ENCODE data around the gene STON2.
A peak's percentile ranks its signal among the peaks of the same experiment; 100 is the strongest.

STON2 gene

GRCh38 chr14:81400202-81400678 lies at the start of gene STON2:
Gene STON2, minus strand, starts transcription at chr14:81400324. Its CDS starts 1,942 bp downstream, at chr14:81398382.
- TF ChIP-seq, protein P1, sequence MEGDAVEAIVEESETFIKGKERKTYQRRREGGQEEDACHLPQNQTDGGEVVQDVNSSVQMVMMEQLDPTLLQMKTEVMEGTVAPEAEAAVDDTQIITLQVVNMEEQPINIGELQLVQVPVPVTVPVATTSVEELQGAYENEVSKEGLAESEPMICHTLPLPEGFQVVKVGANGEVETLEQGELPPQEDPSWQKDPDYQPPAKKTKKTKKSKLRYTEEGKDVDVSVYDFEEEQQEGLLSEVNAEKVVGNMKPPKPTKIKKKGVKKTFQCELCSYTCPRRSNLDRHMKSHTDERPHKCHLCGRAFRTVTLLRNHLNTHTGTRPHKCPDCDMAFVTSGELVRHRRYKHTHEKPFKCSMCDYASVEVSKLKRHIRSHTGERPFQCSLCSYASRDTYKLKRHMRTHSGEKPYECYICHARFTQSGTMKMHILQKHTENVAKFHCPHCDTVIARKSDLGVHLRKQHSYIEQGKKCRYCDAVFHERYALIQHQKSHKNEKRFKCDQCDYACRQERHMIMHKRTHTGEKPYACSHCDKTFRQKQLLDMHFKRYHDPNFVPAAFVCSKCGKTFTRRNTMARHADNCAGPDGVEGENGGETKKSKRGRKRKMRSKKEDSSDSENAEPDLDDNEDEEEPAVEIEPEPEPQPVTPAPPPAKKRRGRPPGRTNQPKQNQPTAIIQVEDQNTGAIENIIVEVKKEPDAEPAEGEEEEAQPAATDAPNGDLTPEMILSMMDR (IDR thresholded peaks at IDR 0.05; ENCODE audit: low read depth, low read length, missing control alignments): no peak
- in situ Hi-C loops (cut with HindIII; ENCODE audit: low pct_ligation_motif_present, low sequenced_read_pairs): no loop called here
- DNase-seq: peak; percentile 9
- Histone ChIP-seq H3K4me3 (ENCODE audit: low read depth, low read length) (no peak within 1 kb of the TSS), H3K36me3 (replicated peaks) (no peaks in the 10 kb centered on the region), H3K27me3 (replicated peaks) (no peaks in the 10 kb centered on the region), H3K27ac (peak within 1 kb of the TSS; percentile 44)

GRCh38 chr14:81449576-81449975 lies 49.5 kb upstream of the STON2 start:
- no peaks in the 10 kb centered on the region for H3K36me3 ChIP-seq (replicated peaks)
- H3K4me3 ChIP-seq (ENCODE audit: low read depth, low read length): no peak overlapping the region
- peaks cover 2% of the 10 kb centered on the region for H3K27me3 ChIP-seq (replicated peaks)
- TF ChIP-seq, protein P1 (IDR thresholded peaks at IDR 0.05; ENCODE audit: low read depth, low read length, missing control alignments): no peak
- in situ Hi-C loops (cut with HindIII; ENCODE audit: low pct_ligation_motif_present, low sequenced_read_pairs): no loop called here
- H3K27ac ChIP-seq: no peak overlapping the region
- no peak for DNase-seq

DNA sequence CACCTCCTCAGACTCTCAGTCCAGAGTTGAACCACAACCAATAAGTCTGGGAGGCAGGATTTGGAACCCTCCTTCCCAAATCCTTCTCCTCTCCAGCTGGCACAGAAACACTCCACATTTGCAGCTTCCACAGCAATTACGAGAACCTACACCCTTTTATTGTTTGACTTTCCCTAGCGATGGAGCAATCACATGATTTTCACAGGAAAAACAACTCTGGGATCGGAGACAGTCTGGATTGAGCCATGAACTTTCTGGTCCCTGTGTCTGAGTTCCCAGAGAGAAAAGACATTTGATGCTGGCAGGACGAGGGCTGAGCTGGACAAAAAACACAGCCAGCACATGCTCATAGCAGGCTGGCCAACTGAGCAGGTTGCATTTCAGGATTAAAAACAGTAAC lies 49.0 kb upstream of the STON2 start:
- H3K36me3 ChIP-seq (replicated peaks): no peaks in the 10 kb centered on the region
- no peak overlapping the region for H3K4me3 ChIP-seq (ENCODE audit: low read depth, low read length)
- DNase-seq: no peak
- in situ Hi-C loops (cut with HindIII; ENCODE audit: low pct_ligation_motif_present, low sequenced_read_pairs): no loop called here
- H3K27me3 ChIP-seq (replicated peaks): peaks cover 2% of the 10 kb centered on the region
- H3K27ac ChIP-seq: no peak overlapping the region
- TF ChIP-seq, protein P1 (IDR thresholded peaks at IDR 0.05; ENCODE audit: low read depth, low read length, missing control alignments): no peak

DNA sequence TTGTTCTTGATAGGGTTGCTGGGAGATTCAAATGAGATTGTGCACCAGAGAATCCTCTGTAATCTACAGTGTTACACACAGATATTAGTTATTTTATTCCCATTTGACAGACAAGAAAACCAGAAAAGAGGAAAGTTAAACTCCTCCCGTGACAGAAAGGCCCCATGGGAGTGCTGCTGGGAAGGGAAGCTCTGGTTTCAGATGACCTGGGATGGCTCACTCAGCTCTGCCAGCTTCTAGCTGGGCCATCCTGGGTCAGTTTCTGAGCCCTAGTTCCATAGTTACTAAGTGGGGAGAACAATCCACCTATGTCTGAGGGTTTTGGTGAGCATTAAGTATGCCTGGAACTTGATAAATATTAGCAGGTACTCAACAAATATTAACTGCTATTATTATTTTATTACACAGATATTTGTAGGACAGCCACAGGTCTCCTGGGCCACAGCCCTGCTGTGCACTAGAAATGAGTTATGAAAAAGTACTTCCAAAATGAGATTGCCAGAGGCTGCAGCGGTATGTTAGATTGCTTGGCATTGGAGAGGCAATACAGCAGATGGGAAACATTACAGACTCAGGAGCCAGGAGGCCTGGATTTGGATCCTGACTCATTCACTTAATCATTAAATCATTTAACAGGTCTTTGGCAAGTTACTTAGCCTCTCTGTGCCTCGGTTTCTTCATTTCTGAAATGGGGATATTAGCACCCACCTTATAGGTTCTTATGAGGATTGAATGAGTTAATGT lies 47.1 kb upstream of the STON2 start:
- no peak overlapping the region for H3K4me3 ChIP-seq (ENCODE audit: low read depth, low read length)
- no peaks in the 10 kb centered on the region for H3K36me3 ChIP-seq (replicated peaks)
- TF ChIP-seq, protein P1 (IDR thresholded peaks at IDR 0.05; ENCODE audit: low read depth, low read length, missing control alignments): no peak
- DNase-seq: no peak
- peaks cover 2% of the 10 kb centered on the region for H3K27me3 ChIP-seq (replicated peaks)
- no peak overlapping the region for H3K27ac ChIP-seq
- in situ Hi-C loops (cut with HindIII; ENCODE audit: low pct_ligation_motif_present, low sequenced_read_pairs): no loop called here

DNA sequence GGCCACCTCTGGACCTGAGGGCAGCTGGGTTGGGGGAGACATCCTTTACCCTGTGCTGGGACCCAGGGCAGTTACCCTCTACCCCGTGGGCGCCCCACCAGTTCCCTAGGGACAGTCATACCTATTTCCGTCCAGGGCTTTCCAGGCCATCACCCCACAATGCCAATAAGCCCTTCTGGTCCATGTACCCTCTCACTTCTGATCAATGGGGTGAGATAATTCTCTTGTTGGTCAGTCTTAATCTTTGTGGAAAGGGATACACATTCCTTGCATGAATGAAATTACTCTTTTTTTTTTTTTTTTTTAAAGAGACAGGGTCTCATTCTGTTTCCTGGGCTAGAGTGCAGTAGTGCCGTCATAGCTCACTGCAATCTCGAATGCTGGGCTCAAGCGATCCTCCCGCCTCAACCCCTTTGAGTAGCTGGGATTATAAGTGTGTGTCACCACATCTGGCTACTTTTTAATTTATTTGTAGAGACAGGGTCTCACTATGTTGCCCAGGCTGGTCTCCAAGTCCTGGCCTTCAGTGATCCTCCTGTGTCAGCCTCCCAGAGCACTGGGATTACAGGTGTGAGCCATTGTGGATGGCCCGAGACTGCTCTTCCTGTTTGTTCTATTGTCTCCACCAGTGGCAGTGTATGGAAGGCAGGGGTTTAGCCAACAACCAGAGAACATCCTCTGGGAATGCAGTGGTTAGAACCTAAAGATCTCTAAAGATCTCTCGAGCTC lies 46.3 kb upstream of the STON2 start:
- Histone ChIP-seq H3K27me3 (replicated peaks) (peaks cover 2% of the 10 kb centered on the region), H3K36me3 (replicated peaks) (no peaks in the 10 kb centered on the region), H3K27ac (no peak overlapping the region), H3K4me3 (ENCODE audit: low read depth, low read length) (no peak overlapping the region)
- no peak for DNase-seq
- TF ChIP-seq, protein P1 (IDR thresholded peaks at IDR 0.05; ENCODE audit: low read depth, low read length, missing control alignments): no peak
- in situ Hi-C loops (cut with HindIII; ENCODE audit: low pct_ligation_motif_present, low sequenced_read_pairs): no loop called here
